Loucy (cell line): ENCODE measurements around the gene CELF2.

Experiments
- H2AFZ ChIP-seq: fragments of 200-600 bp; sonication (generic); 2 replicates; pipeline ENCODE4 v1.6.0; 2016; ENCODE audit warnings: antibody characterized with exemption, mild to moderate bottlenecking, low read length, moderate library complexity
- H3F3A ChIP-seq: fragments of 200-600 bp; 2 replicates; pipeline ENCODE4 v1.6.0; 2016; ENCODE audit warnings: antibody characterized with exemption, low read depth, mild to moderate bottlenecking
- H3K27me3 ChIP-seq: fragments of 200-600 bp; sonication (generic); 2 replicates; pipeline ENCODE4 v1.6.1; 2014; ENCODE audit warnings: low read length, mild to moderate bottlenecking; ENCODE audit not compliant: insufficient read depth, poor library complexity, severe bottlenecking
- H3K36me3 ChIP-seq: fragments of 200-600 bp; sonication (generic); 2 replicates; pipeline ENCODE4 v1.6.1; 2016; ENCODE audit warnings: low read length; ENCODE audit not compliant: insufficient read depth
- H3K4me1 ChIP-seq: fragments of 200-600 bp; sonication (generic); 2 replicates; pipeline ENCODE4 v1.5.1; 2014; ENCODE audit warnings: low read length, mild to moderate bottlenecking; ENCODE audit not compliant: insufficient read depth, poor library complexity, severe bottlenecking
- H3K4me2 ChIP-seq: fragments of 200-600 bp; sonication (generic); 2 replicates; pipeline ENCODE4 v1.6.0; 2014; ENCODE audit warnings: antibody characterized with exemption, low read length, low read depth, mild to moderate bottlenecking; ENCODE audit not compliant: poor library complexity, severe bottlenecking
- H3K4me3 ChIP-seq: fragments of 200-600 bp; sonication (generic); 2 replicates; pipeline ENCODE4 v1.5.1; 2014; ENCODE audit warnings: low read length, mild to moderate bottlenecking, mixed read lengths; ENCODE audit not compliant: poor library complexity, severe bottlenecking
- H3K79me2 ChIP-seq: fragments of 200-600 bp; sonication (generic); 2 replicates; pipeline ENCODE4 v1.6.1; 2014; ENCODE audit warnings: low read length; ENCODE audit not compliant: insufficient read depth
- H3K9ac ChIP-seq: fragments of 200-600 bp; sonication (generic); 2 replicates; pipeline ENCODE4 v1.6.0; 2014; ENCODE audit warnings: mild to moderate bottlenecking, low read depth, low read length, moderate library complexity; ENCODE audit not compliant: poor library complexity, severe bottlenecking
- H3K9me2 ChIP-seq: fragments of 200-600 bp; sonication (generic); replicated peaks from 2 replicates; pipeline ENCODE4 v1.6.1; 2016; ENCODE audit warnings: low read depth, low read length, mixed read lengths
- H3K9me3 ChIP-seq: fragments of 200-600 bp; sonication (generic); 2 replicates; pipeline ENCODE4 v1.6.1; 2014; ENCODE audit warnings: mild to moderate bottlenecking, antibody characterized with exemption, low read length, low read depth; ENCODE audit not compliant: insufficient read depth
- H4K20me1 ChIP-seq: fragments of 200-600 bp; sonication (generic); 2 replicates; pipeline ENCODE4 v1.6.0; 2014; ENCODE audit warnings: antibody characterized with exemption, low read length, mild to moderate bottlenecking; ENCODE audit not compliant: insufficient read depth, poor library complexity, severe bottlenecking
- CTCF ChIP-seq: fragments of 200-600 bp; sonication (generic); conservative IDR thresholded peaks from 2 replicates; pipeline ENCODE4 v1.5.1; 2014; ENCODE audit warnings: mild to moderate bottlenecking, antibody characterized with exemption, low read length
- EZH2phosphoT487 ChIP-seq: fragments of 200-600 bp; IDR thresholded peaks from 2 replicates; pipeline ENCODE4 v1.6.1; 2018; ENCODE audit warnings: antibody characterized with exemption, mild to moderate bottlenecking, moderate library complexity, borderline replicate concordance

The CELF2 gene

DNA sequence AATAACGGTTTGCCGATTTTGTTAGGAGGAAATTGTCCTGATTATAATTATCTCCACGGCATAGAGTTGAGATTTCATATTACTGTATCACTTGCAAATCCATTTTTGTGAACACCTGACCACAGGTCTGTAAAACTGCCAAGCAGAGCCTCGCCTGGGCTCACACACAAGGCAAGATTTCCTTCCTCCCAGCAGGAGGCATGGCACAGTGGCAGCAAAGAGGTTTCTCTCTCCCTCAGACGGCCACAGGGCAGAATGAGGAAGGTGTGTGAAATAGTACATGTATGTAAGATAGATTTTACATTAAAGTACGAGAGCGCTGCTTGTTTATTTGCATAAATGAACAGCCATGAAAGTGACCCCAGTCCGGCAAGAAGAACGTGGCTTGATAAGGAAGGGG, 130.1 kb downstream of the CELF2 start:
- Histone ChIP-seq H3K79me2 (peaks cover 38% of the 10 kb centered on the region), H3K4me3 (peak overlapping the region; percentile 47), H3K36me3 (no peaks in the 10 kb centered on the region), H3K9ac (peak overlapping the region; percentile 80), H3K4me1 (peaks cover 98% of the 10 kb centered on the region), H3K4me2 (peak overlapping the region; percentile 72), H3K9me2 (no peaks in the 10 kb centered on the region), H4K20me1 (no peaks in the 10 kb centered on the region), H3K27me3 (no peaks in the 10 kb centered on the region), H3K9me3 (no peaks in the 10 kb centered on the region), H2AFZ (peak overlapping the region; percentile 22; the same call in 1 of the 2 replicates), H3F3A (peaks cover 15% of the 10 kb centered on the region)
- TF ChIP-seq EZH2phosphoT487 (no peak), CTCF (peak; percentile 51)

DNA sequence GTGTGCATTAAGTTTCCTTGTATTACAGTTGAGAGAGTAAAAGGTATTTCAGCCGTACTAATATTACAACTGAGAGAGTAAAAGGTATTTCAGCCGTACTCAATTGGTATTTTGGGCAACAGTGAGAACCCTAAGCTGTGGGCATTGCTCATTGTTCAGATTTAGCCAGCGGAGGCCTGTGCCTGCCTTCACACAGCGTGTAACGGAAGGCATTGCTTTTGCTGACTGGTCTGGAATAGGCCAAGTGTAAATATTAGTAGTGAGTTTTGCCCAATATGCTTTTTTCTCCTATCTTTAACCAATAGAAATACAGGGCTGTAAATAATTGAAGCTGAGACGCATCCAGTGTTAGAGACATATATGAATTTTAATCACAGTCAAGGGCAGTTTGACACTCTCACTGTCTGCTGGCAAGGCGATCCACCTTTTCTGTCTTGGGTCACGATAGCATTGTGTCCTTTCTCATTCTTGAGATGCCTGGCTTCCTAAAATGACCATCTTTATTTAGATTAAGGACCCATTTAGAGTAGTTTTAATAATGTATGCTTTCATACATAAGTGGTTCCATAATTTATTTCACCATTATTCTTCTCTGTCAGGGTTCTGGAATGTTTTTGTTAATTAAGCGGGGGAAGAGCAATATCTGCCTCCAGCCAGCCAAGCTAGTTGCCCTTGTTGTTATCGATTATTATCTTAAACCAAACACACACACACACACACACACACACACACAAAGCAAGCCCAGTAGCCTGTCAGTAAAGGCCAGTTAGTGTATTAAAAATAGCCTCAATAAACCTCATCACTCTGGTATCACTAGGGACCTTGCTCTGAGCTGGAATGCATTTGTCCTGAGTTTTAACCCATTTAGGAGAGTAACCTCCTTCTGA, 130.7 kb downstream of the CELF2 start:
- peaks cover 93% of the 10 kb centered on the region for H3K4me1 ChIP-seq
- no peaks in the 10 kb centered on the region for H3K36me3 ChIP-seq
- H3K79me2 ChIP-seq, result peaks cover 31% of the 10 kb centered on the region

GRCh38 chr10:11149807-11150141, 132.1 kb downstream of the CELF2 start:
- Histone ChIP-seq H3K4me2 (peak overlapping the region; percentile 71), H3K4me3 (peak overlapping the region; percentile 31)

More for the DNA sequence above, 130.7 kb downstream of the CELF2 start:
- H3K4me2 ChIP-seq, result peak overlapping the region; percentile 72
- peaks cover 15% of the 10 kb centered on the region for H3F3A ChIP-seq
- no peaks in the 10 kb centered on the region for H3K9me3 ChIP-seq
- peak overlapping the region; percentile 22; the same call in 1 of the 2 replicates for H2AFZ ChIP-seq
- H3K4me3 ChIP-seq, result peak overlapping the region; percentile 47
- TF ChIP-seq CTCF, result no peak
- no peak for TF ChIP-seq EZH2phosphoT487
- H3K27me3 ChIP-seq, result no peaks in the 10 kb centered on the region
- no peaks in the 10 kb centered on the region for H4K20me1 ChIP-seq
- H3K9ac ChIP-seq, result peak overlapping the region; percentile 80
- no peaks in the 10 kb centered on the region for H3K9me2 ChIP-seq

More at GRCh38 chr10:11149807-11150141, 132.1 kb downstream of the CELF2 start:
- H3K27me3 ChIP-seq, result no peaks in the 10 kb centered on the region
- peaks cover 87% of the 10 kb centered on the region for H3K4me1 ChIP-seq
- H3K9me3 ChIP-seq, result no peaks in the 10 kb centered on the region
- H4K20me1 ChIP-seq, result no peaks in the 10 kb centered on the region
- H3K36me3 ChIP-seq, result no peaks in the 10 kb centered on the region
- peak overlapping the region; percentile 21 for H3K9ac ChIP-seq
- no peaks in the 10 kb centered on the region for H3K9me2 ChIP-seq
- no peak for TF ChIP-seq CTCF
- no peak for TF ChIP-seq EZH2phosphoT487
- H3F3A ChIP-seq, result peaks cover 15% of the 10 kb centered on the region
- H3K79me2 ChIP-seq, result peaks cover 17% of the 10 kb centered on the region
- peak overlapping the region; percentile 50 for H2AFZ ChIP-seq
